Nephron (organoid): ENCODE measurements around the gene NSUN2.
"Not testable (repeated sequence)": the region's sequence is repeated elsewhere in the genome, so short reads cannot be mapped to it uniquely, and the experiment has no call there.

Experiments used
- H3K27ac Mint-ChIP-seq, 3 experiments: 2 replicates each; pipeline ENCODE4 v1.8.0; 2020; ENCODE audit warnings: mixed read lengths in 3 of 3, mild to moderate bottlenecking in 2 of 3, moderate library complexity in 1 of 3
- H3K27me3 Mint-ChIP-seq: 2 replicates; pipeline ENCODE4 v1.8.0; 2021; ENCODE audit warnings: low read depth, mild to moderate bottlenecking, moderate library complexity, mixed read lengths
- H3K36me3 Mint-ChIP-seq: 2 replicates; pipeline ENCODE4 v1.8.0; 2020; ENCODE audit warnings: low read depth, mixed read lengths
- H3K4me1 Mint-ChIP-seq: 2 replicates; pipeline ENCODE4 v1.8.0; 2020; ENCODE audit warnings: mixed read lengths
- H3K4me3 Mint-ChIP-seq, 3 experiments: 2 replicates each; pipeline ENCODE4 v1.8.0; 2020; ENCODE audit warnings: mild to moderate bottlenecking in 3 of 3, mixed read lengths in 3 of 3, moderate library complexity in 2 of 3
- H3K9me3 Mint-ChIP-seq: 2 replicates; pipeline ENCODE4 v1.8.0; 2020; ENCODE audit warnings: mixed read lengths
- CTCF ChIP-seq, 3 experiments: fragments of 200-600 bp; sonication (generic); IDR thresholded peaks; one replicate each; pipeline ENCODE4 v1.5.0; 2021; ENCODE audit warnings: antibody characterized with exemption in 3 of 3; ENCODE audit not compliant: unreplicated experiment in 3 of 3

The NSUN2 gene

GRCh38 chr5:6573651-6574101, 59.2 kb downstream of the NSUN2 start:
- Mint-ChIP-seq H3K4me3 (no peak overlapping the region), H3K9me3 (no peaks in the 10 kb centered on the region), H3K27me3 (peaks cover 22% of the 10 kb centered on the region), H3K36me3 (no peaks in the 10 kb centered on the region), H3K4me1 (peaks cover 5% of the 10 kb centered on the region), H3K27ac (no peak overlapping the region)
- no peak for TF ChIP-seq CTCF (IDR thresholded peaks at IDR 0.05; ENCODE audit: unreplicated experiment in 3 of 3)

GRCh38 chr5:6572825-6573380, 59.9 kb downstream of the NSUN2 start:
- H3K27ac Mint-ChIP-seq = no peak overlapping the region
- TF ChIP-seq CTCF (IDR thresholded peaks at IDR 0.05; ENCODE audit: unreplicated experiment in 3 of 3) = no peak
- no peaks in the 10 kb centered on the region for H3K9me3 Mint-ChIP-seq
- H3K4me3 Mint-ChIP-seq = no peak overlapping the region
- no peaks in the 10 kb centered on the region for H3K36me3 Mint-ChIP-seq
- peaks cover 5% of the 10 kb centered on the region for H3K4me1 Mint-ChIP-seq
- peaks cover 16% of the 10 kb centered on the region for H3K27me3 Mint-ChIP-seq

- H3K27ac Mint-ChIP-seq = no peak overlapping the region
- no peaks in the 10 kb centered on the region for H3K9me3 Mint-ChIP-seq
- H3K36me3 Mint-ChIP-seq = no peaks in the 10 kb centered on the region
Observed at GRCh38 chr5:6572086-6572824, 60.6 kb downstream of the NSUN2 start.

GRCh38 chr5:6571607-6572006, 61.2 kb downstream of the NSUN2 start:
- H3K27me3 Mint-ChIP-seq = peaks cover 18% of the 10 kb centered on the region
- H3K36me3 Mint-ChIP-seq, H3K9me3 Mint-ChIP-seq, H3K4me3 Mint-ChIP-seq, H3K27ac Mint-ChIP-seq, H3K4me1 Mint-ChIP-seq: not testable (repeated sequence)

More at GRCh38 chr5:6572086-6572824, 60.6 kb downstream of the NSUN2 start:
- Mint-ChIP-seq H3K27me3 (peaks cover 16% of the 10 kb centered on the region), H3K4me3 (no peak overlapping the region), H3K4me1 (peaks cover 5% of the 10 kb centered on the region)
- TF ChIP-seq CTCF (IDR thresholded peaks at IDR 0.05; ENCODE audit: unreplicated experiment in 3 of 3) = no peak

- Mint-ChIP-seq H3K27me3 (peaks cover 15% of the 10 kb centered on the region), H3K9me3 (no peaks in the 10 kb centered on the region), H3K4me3 (no peak overlapping the region), H3K27ac (no peak overlapping the region), H3K4me1 (peaks cover 5% of the 10 kb centered on the region), H3K36me3 (no peaks in the 10 kb centered on the region)
- TF ChIP-seq CTCF (IDR thresholded peaks at IDR 0.05; ENCODE audit: unreplicated experiment in 3 of 3) = no peak
Observed at GRCh38 chr5:6570530-6570929, 62.3 kb downstream of the NSUN2 start.

GRCh38 chr5:6568889-6569288, 64.0 kb downstream of the NSUN2 start:
- TF ChIP-seq CTCF (IDR thresholded peaks at IDR 0.05; ENCODE audit: unreplicated experiment in 3 of 3) = no peak
- Mint-ChIP-seq H3K4me1 (no peaks in the 10 kb centered on the region), H3K27me3 (peaks cover 14% of the 10 kb centered on the region), H3K27ac (no peak overlapping the region), H3K4me3 (no peak overlapping the region), H3K9me3 (no peaks in the 10 kb centered on the region), H3K36me3 (no peaks in the 10 kb centered on the region)
